ENCODE data around the gene FTCD.
"Not testable (repeated sequence)": the region's sequence is repeated elsewhere in the genome, so short reads cannot be mapped to it uniquely, and the experiment has no call there.

Gene FTCD

DNA sequence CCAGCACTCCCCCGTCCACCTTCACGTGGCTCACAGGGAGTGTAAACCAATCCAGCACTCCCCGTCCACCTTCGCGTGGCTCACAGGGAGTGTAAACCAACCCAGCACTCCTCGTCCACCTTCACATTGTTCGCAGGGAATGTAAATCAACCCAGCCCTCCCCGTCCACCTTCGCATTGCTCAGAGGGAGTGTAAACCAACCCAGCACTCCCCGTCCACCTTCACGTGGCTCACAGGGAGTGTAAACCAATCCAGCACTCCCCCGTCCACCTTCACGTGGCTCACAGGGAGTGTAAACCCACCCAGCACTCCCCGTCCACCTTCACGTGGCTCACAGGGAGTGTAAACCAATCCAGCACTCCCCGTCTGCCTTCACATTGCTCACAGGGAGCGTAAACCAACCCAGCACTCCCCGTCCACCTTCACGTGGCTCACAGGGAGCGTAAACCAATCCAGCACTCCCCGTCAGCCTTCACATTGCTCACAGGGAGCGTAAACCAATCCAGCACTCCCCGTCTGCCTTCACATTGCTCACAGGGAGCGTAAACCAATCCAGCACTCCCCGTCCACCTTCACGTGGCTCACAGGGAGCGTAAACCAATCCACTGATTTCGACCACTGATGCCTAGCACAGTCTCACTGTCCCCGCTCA, 14.9 kb downstream of the FTCD start:
- not testable (repeated sequence) for DNase-seq (ENCODE audit: low read depth in 3 of 3)

DNA sequence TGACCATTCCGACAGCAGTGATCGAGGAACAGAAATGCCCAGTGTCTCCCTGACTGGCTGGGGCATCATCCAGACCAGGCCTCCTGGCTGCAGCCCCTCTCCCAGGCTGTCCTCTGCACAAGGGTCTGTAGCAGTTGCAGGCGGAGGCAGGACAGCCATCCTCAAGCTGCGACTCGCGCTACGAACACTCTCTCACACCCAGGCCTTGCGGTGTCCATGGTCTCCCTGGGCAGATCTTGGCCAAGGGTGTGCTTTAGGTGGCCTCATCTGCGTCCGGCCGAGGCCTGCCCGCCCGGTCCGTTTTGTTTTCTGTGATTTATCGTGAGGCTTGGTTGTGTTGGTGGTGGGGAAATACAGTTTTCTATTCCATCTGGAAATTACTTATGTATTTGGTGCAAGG, 15.7 kb downstream of the FTCD start:
- no peak for DNase-seq (ENCODE audit: low read depth in 3 of 3)

DNA sequence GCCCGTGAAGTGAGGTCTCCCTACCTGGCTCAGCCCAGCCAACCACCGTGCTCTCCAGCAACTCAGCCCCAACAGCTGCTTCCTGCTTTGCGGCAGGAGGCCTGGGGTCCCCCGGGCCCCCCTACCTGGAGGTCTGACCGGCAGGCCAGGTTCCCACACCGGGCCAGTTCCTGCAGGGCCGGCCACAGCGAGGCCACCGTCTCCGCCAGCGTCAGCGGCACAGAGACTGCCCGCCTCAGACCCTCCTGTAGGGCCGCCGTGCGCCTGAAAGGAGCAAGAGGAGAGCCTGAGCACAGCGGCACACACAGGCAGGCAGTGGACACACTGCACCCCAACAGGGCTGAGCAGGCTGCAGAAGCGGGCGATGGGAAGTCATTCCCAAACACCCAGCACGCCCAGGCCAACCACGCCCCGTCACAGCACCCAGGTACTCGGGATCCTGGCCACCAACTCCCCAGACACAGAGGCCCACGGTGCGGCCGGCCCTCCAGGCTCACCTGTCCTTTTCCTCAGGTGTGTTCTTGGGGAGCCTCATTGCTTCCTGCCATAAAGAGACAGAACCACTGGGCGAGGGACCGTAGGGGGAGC, 16.9 kb downstream of the FTCD start:
- DNase-seq (ENCODE audit: low read depth in 3 of 3), result no peak

DNA sequence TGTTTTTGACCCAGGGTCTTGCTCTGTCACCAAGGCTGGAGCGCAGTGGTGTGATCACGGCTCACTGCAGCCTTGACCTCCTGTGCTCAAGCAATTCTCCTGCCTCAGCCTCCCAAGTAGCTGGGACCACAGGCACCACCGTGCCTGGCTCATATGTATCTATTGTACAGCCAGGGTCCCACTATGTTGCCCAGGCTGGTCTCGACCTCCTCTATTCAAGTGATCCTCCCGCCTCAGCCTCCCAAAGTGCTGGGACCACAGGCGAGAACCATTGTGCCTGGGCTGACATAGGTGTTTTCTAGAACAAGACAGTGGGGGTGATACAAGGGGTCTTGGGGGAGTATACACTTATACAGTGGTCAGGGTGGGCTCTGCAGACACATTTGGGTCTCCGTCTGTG, 17.5 kb downstream of the FTCD start:
- DNase-seq (ENCODE audit: low read depth in 3 of 3), result no peak

DNA sequence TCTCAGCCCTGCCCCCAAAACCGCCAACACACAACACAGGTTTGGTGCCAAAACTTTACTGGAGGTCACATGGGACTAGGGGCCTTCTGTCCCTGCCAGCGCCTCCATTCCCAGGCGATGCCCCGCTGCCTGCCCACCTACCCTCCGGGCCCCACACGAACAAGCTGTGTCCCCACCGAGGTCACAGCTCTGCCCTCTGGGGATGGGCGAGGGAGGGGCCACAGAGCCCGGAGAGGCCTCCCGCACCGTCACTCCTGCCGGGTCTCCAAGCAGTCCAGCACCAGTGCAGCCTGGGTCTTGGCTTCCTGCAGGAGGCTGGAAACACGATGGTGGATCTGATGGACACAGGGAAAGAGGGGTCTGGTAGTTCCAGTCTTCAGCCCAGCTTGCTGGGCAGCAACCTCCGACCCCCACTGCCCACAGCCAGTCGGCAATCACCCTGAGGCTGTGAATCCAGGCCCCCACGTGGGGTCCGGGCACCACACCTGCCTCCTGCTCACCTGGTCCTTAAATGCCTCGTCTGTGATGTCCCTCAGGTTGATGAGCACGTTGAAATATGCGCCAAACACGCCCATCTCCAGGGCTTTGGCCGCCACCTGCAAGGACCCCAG, 18.5 kb downstream of the FTCD start:
- DNase-seq (ENCODE audit: low read depth in 3 of 3), result no peak

DNA sequence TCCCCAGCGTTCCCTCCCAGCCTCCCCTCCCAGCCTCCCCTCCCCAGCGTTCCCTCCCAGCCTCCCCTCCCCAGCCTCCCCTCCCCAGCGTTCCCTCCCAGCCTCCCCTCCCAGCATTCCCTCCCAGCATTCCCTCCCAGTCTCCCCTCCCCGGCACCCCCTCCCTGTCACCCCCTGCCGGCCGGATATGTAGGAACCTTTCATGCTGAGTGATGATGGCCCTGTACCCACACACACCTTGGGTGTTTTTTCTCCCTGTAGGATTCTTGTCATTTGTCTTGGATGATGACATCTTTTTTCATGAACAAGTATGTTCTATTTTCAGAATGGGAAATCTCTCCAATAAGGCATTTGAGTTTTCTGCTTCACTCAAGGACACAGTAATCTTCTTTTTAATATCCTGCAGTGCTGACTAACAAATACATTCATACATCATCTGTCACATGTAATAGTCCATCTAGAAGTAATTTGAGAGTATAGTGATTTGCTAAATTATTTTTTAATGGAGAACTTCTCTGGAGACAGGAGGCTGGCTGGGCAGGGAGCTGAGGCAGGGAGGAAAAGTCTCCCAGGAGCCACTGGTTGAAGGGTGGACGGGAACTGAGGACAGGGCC, 19.5 kb downstream of the FTCD start:
- no peak for DNase-seq (ENCODE audit: low read depth in 3 of 3)

DNA sequence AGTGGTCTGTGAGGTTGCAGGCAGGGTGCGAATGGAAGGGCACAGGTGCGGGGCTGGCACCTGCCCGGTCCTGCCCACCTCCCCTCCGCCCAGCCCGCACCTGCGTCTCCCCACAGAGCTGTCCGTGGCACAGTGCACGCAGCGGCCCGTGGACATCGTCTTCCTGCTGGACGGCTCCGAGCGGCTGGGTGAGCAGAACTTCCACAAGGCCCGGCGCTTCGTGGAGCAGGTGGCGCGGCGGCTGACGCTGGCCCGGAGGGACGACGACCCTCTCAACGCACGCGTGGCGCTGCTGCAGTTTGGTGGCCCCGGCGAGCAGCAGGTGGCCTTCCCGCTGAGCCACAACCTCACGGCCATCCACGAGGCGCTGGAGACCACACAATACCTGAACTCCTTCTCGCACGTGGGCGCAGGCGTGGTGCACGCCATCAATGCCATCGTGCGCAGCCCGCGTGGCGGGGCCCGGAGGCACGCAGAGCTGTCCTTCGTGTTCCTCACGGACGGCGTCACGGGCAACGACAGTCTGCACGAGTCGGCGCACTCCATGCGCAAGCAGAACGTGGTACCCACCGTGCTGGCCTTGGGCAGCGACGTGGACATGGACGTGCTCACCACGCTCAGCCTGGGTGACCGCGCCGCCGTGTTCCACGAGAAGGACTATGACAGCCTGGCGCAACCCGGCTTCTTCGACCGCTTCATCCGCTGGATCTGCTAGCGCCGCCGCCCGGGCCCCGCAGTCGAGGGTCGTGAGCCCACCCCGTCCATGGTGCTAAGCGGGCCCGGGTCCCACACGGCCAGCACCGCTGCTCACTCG, 23.3 kb downstream of the FTCD start:
- no peak for DNase-seq (ENCODE audit: low read depth in 3 of 3)

DNA sequence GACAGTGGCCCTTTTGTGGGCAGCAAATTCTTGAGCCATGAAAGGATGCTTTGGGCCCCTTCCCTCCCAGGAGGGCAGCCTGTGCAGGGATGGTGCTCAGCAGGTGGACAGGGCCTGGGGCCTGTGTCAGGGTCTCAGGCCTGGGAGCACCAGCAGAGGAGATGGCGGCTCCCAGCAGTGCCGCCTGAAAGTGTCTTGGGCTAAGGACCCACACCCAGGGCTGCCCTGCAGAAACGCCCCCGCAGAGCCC, 23.9 kb downstream of the FTCD start:
- DNase-seq (ENCODE audit: low read depth in 3 of 3), result no peak

DNA sequence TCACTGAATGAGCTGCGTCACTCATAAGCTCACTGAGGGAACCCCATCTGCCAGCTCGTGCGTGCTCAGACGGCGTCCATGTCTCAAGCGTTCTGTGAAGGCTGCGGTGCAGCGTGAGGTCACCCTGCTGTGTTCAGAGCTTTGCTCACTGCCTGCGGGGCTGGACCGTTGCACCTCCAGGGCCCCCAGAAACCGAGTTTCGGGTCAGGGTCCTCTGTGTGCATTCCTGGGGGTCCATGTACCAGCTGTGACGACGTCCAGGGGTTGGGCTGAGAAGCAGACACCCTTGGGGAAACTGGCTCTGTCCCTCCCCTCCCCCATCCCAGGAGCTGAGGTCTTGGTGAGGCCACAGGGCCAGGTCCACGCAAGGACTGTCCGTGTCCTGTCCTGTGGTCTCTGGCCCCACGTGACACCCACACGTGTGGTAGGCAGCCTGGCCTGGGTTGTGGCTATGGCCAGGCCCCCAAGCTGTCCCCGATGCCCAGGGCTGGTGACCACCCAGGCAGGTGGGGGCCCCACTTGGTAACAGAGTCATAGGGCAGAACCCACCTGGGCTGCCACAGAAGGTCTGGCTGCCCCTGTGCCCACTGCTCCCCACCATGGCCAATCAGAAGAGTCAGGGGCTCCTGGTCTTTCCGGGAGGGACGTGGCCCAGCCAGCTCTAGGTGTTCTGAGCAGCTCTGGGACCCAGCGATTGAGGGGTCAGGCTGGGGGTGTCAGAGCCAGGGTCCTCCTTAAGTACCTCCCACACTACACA, 24.4 kb downstream of the FTCD start:
- no peak for DNase-seq (ENCODE audit: low read depth in 3 of 3)

DNA sequence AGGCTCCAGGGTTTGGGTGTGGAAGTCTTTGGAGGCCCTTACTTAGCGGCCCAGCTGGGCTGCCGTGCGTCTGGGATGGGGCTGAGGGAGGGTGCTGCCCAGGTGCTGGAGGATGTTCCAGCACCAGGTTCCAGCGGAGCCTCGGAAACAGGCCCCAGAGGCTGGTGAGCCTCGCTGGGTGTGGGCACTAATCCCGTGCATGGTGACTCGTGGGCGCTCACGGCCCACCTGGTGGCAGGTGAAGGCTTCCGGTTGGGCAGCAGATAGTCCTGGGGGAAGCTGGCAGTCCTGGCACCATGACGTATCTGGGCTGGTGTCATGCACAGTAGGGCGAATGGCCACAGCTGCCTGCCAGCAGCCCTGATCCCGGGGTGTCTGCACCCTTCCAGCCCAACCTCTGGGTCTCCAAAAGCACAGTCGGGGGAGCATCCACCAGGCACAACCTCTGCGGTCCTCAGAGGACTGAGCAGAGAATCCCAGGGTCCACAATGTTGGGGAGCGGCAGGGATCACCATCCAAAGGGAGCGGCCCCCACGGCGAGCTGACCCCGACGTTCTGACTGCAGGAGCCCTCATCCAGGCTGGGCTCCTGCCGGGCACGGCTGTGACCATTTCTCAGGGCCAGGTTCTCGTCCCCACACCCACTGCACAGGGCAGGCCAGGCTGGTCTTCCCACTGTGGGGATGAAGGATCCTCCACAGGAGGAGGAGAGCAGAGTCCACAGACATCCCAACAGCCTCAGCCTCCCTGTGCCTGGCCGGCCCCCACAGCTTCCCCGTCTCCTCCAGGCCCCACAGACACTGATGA, 25.3 kb downstream of the FTCD start:
- DNase-seq (ENCODE audit: low read depth in 3 of 3), result no peak

DNA sequence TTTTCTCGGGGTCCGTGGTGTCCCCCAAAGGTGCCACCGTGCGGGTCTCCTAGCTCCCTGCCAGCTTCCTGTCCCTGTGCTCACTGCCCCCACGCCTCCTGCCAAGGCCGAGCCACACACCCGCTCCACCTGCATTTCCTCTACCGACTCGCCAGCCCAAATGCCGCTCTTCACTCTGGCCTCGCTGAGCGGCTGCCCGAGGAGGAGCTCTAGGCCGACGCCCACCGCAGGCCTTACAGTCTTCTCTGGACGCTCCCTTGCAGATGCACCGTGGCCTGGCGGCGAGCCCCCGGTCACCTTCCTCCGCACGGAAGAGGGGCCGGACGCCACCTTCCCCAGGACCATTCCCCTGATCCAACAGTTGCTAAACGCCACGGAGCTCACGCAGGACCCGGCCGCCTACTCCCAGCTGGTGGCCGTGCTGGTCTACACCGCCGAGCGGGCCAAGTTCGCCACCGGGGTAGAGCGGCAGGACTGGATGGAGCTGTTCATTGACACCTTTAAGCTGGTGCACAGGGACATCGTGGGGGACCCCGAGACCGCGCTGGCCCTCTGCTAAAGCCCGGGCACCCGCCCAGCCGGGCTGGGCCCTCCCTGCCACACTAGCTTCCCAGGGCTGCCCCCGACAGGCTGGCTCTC, 26.3 kb downstream of the FTCD start:
- no peak for DNase-seq (ENCODE audit: low read depth in 3 of 3)

DNA sequence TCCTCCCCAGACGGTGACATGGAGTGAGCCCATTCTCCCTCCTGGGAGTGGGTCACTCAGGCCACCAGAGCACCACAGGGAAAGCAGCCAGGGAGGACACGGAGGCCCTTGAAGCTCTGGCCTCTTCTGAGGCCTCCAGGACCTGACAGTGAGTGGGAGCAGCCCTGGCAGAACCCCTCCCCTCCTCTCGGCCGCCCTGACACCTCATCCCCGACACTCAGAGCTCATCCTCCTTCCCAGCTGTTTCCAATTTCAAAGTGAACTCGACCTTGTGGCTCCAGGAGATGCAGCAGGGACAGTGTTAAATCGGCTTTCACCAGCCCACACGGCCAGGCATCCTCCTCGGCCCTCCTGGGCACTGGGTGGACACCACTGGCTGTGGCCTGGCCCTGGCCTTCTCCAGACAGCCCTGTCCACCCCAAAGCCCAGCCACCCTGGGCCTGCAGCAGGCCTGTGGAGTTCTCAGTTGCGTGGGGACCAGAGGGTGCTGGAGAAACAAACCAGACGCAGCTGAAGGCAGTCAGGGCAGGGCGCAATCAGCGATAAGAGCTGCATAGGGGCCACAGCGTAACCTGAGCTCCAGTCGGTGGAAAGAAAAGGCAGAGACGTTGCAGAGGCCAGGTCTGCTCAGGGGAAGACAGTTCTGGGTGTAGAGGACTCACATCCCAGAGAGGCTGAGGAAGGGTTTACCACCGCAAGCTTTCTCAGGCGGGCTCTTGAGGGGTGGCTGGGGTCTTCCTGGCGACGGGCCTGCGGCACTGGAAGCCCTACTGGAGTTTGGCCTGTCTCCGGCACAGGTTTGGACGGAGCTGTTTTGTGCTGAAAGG, 27.1 kb downstream of the FTCD start:
- no peak for DNase-seq (ENCODE audit: low read depth in 3 of 3)

DNA sequence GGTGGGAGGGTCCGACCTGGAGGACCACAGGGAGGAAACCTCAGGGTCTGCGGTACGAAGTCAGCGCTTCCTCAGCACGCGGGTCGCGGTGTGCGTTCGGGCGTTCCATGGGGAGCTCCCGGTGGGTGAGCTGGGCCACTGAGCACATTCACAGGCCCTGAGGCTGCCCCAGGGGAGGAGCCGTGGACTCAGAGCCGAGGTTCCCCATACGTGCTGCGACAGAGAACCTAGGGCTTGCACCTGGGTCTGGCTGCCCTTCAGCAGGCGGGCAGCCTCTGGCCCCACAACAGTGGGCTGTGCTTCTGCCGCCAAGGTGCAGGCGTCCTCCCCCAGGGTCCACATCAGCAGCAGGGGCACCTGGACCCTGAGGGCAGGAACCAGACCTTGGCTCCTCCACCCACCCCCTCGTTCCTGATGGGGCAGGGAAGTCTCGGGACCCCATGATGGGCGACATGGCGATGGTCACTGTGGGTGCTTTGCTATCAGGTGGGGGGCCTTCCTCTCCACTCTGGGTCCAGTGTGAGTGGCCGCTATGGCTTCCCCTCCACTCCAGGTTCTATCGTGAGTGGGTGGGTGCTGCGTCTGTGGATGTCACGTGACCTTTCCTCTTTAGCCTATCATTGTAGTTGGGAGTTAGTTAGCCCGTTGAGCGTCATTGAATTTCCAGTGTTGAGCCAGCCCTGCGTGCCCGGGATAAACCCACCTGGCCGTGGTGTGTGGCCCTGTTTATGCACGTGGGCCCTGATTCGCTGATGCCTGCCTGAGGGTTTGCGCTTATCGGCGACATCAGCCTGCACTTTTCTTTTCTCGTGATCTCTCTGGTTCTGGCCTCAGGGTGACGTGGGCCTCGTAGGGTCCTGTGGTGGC, 27.9 kb downstream of the FTCD start:
- no peak for DNase-seq (ENCODE audit: low read depth in 3 of 3)

DNA sequence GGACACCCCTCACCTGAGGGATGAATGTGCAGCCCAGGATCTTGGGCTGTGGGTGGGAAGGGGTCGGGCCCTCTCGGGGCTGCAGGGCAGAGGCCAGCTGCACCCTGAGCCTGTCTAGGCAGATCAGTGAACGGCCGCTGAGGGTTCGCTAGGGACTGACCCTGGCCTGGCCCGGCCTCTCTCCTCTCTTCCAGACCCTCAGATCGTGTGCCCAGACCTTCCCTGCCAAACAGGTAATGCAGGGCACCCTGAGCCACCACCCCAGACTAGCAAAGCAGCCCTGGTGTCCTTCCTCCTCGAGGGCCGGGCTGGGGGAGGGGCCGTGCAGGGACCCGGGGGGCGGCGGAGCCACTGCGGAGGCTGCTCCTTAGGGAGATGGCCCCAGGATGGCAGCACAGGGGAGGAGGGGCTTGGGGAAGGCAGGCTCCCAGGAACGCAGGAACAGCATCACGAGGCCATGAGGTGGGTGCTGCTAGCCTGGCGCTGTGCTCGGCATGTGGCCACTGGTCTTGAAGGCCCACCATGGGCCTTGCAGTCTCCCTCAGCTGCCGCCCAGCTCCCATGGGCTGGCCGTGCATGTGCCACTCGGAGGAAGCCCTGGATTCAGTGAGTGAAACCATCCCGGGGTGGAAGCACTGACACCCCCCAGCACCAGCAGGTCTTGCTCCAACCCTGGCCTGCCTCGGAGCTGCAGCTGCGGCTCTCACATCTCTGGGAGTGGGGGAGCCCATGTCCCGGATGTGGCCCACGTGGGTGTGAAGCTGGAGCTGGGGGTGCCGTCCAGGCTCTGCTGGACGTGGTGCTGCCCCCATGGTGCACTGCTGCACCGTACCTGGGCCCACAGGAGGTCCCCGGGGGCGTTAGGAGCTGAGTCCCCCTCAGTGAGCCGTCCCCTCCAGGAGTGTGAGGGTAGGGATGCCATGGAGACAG, 28.8 kb downstream of the FTCD start:
- DNase-seq (ENCODE audit: low read depth in 3 of 3), result no peak

DNA sequence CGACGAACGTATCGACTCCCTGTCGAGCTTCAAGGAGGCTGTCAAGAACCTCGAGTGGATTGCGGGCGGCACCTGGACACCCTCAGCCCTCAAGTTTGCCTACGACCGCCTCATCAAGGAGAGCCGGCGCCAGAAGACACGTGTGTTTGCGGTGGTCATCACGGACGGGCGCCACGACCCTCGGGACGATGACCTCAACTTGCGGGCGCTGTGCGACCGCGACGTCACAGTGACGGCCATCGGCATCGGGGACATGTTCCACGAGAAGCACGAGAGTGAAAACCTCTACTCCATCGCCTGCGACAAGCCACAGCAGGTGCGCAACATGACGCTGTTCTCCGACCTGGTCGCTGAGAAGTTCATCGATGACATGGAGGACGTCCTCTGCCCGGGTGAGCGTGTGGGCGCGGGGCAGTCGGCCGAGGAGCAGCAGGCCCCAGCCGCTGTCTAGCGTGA, 29.5 kb downstream of the FTCD start:
- no peak for DNase-seq (ENCODE audit: low read depth in 3 of 3)

DNA sequence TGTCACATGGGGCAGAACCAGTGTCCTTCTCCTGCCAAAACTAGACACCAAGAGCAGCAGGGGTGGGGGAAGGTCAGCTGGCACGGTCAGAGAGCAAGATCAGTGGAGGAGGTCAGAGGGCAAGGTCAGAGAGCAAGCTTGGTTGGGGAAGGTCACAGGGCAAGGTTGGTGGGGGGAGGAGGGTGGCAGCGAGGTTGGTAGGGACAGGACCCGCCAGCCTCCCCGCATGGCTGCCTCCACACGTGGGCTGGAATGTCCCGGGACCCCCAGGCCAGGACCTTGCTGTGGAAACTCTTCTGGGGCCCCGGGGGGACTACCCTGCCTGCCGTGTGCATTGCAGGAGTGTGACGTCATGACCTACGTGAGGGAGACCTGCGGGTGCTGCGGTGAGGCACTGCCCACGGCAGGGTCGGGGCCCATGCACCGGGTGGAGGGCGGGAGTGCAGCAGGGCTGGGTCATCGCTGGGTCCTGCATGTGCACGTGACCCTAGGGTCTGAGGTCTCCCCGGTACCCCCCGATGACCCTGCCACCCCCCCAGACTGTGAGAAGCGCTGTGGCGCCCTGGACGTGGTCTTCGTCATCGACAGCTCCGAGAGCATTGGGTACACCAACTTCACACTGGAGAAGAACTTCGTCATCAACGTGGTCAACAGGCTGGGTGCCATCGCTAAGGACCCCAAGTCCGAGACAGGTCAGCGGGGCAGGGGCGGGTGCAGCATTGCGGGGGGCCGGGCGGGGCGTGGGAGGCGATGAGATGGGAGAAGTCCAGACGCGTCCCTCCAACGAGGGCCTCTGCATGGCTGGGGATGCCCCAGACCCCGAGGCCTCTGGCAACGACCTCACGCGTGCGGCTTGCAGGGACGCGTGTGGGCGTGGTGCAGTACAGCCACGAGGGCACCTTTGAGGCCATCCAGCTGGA, 30.2 kb downstream of the FTCD start:
- no peak for DNase-seq (ENCODE audit: low read depth in 3 of 3)

All from stimulated activated CD4-positive, alpha-beta T cell treated with anti-CD3 and anti-CD28 coated beads, TNF-alpha, amount 100 ng/mL, for 4 hours (primary cell).